ENCODE results near the gene TIMP1. TPM values are rescaled to one million over a fixed set of nuclear protein-coding genes. Genes with fewer than 3 reads are reported as not detected.

TIMP1 gene
- total RNA-seq, 4 donors from 2014 or later = 10.9 to 90.6 (median 36.7) TPM

DNA sequence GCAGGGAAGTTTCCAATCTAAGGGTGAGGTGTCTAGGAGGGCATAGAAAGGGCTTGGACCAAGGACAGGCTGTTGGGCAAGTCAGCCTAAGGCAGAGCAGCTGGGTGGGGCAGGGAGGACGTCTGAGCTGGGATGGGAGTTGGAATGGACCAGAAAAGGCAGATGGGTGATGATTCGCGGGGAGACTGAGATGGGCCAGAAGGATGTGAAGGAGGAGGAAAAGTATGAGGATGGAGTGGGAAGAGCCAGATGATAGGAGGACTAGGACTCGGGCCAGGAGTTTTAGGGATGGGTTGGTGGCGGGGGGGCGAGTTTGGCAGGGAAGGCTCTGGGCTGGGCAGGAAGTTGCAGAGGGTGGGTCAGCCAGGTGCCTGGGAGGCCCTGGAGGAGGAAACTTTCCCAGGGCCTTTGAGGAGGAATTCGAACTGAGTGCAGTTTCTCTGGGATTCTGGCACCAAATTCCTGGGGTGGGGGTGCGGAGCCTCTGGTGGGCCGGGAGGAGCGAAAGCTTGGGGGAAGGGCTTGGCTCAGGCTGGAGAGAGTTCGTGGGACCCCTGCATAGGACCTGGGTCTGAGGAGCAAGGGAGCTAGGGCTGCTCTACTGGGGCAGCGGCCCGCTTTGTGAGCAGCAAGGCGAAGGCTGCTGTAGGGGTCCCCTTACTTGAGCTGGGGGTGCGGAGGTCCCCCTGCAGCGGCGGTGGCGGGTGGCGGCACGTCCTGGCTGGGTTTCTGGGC, 8.7 kb upstream of the TIMP1 start:
- WGBS, 2 donors = 9 to 34% methylated on average over 5 to 11 of the region's 20 CpGs
- no peak for DNase-seq
- no peaks in the 10 kb centered on the region for H3K27me3 ChIP-seq
- H3K4me3 ChIP-seq = peak overlapping the region in 3 of 4 donors; percentile 3 to 51 (median 34)
- TF ChIP-seq POLR2A (IDR thresholded peaks at IDR 0.05) (no peak), CTCF (IDR thresholded peaks at IDR 0.05) (no peak)
- peaks cover 0 to 37% (median 0%) of the 10 kb centered on the region in 3 donors for H3K36me3 ChIP-seq
- H3K27ac ChIP-seq = peak overlapping the region; percentile 61 to 69 (median 66)
- H3K9me3 ChIP-seq = no peaks in the 10 kb centered on the region
- intact Hi-C loops (cut with DNase I) = no loop called here
- H3K4me1 ChIP-seq = peaks cover 0 to 19% (median 3%) of the 10 kb centered on the region in 3 donors

DNA sequence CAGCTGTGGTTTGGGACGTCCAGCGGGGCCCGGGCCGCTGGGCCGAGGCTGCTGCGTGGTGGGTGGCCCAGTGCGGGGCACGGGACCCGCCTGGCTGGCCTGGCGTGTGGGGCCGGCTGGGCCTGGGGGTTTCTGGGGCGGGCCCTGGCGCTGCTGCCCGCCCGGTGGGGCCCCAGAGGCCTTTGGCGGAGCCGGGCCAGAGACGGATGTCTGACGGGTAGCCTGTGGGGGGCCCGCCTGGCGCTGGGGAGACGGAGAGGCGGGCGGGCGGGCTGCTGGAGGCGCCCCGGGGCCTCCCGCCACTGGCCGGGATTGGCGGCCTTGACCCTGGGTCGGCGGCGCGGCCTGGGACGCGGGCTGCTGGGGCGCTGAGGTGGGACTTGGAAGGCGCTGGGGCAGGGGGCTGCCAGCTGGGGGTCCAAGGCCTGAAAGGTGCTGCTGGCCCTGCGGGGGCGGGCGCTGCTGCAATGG, 8.1 kb upstream of the TIMP1 start:
- TF ChIP-seq POLR2A (IDR thresholded peaks at IDR 0.05) (no peak), CTCF (IDR thresholded peaks at IDR 0.05) (no peak)
- H3K9me3 ChIP-seq = no peaks in the 10 kb centered on the region
- DNase-seq = no peak
- no CpG with 5 or more reads among the region's 41 CpGs for WGBS, 2 donors
- peak overlapping the region in 3 of 4 donors; percentile 3 to 51 (median 34) for H3K4me3 ChIP-seq
- H3K4me1 ChIP-seq = peaks cover 2 to 19% (median 3%) of the 10 kb centered on the region in 3 donors
- H3K27ac ChIP-seq = peak overlapping the region; percentile 61 to 69 (median 66)
- no peaks in the 10 kb centered on the region for H3K27me3 ChIP-seq
- H3K36me3 ChIP-seq = peaks cover 0 to 31% (median 0%) of the 10 kb centered on the region in 3 donors
- intact Hi-C loops (cut with DNase I) = no loop called here

GRCh38 chrX:47574547-47575301, 7.5 kb upstream of the TIMP1 start:
- Histone ChIP-seq H3K36me3 (peaks cover 0 to 25% (median 0%) of the 10 kb centered on the region in 3 donors), H3K9me3 (no peaks in the 10 kb centered on the region), H3K27ac (peak overlapping the region in 3 of 4 donors; percentile 66 to 69 (median 66)), H3K4me1 (peaks cover 3 to 24% (median 5%) of the 10 kb centered on the region in 3 donors), H3K4me3 (peak overlapping the region in 3 of 4 donors; percentile 3 to 51 (median 34)), H3K27me3 (no peaks in the 10 kb centered on the region)
- DNase-seq = no peak
- intact Hi-C loops (cut with DNase I) = no loop called here
- WGBS, 2 donors = 73 to 90% methylated on average over 2 to 12 of the region's 27 CpGs
- TF ChIP-seq CTCF (IDR thresholded peaks at IDR 0.05) (no peak), POLR2A (IDR thresholded peaks at IDR 0.05) (no peak)

DNA sequence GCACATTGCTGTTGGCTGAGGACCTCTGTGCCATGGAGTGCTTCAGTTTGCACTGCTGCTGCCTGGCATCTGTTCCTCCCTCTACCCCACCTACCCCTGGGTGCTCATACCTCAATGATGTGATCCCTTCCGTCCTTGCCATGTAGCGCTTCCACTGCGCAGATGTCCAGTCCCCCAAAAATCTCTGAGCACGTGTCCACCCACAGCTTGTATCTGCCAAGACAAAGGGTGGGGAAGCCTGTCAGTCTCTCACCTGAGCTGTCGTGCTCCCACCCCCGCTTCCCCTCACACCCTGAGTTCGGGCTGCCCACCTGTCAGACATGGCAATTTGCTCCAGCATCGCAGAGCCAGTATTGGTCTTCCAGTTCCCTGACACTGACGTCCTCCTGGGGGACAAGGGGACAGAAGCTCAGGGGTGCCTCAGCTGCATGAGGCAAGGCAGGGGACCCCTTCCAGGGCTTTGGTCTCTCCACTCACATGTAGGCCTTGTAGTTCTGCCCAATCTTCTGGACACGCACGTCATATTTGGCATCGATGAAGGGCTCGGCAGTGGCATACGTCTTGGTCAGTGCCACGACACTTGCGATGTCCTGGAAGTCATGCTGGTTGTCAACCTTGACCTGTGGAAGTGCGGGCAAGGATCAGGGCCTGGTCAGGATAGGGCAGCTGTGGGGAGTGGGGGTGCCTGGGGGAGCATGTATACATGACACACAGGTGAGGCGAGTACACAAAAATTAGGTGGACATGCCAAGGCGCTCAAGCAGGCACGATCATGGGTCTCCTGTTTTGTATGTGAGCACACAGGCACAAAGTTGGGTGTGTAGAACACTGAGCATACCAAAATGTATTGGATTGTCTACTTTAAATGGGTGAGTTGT, 6.0 kb upstream of the TIMP1 start:
- no peak for DNase-seq
- 88 to 91% methylated on average over 9 to 20 of the region's 20 CpGs for WGBS, 2 donors
- Histone ChIP-seq H3K9me3 (no peaks in the 10 kb centered on the region), H3K4me3 (no peak overlapping the region), H3K36me3 (peaks cover 0 to 9% (median 0%) of the 10 kb centered on the region in 3 donors), H3K4me1 (peaks cover 3 to 24% (median 5%) of the 10 kb centered on the region in 3 donors), H3K27ac (no peak overlapping the region), H3K27me3 (no peaks in the 10 kb centered on the region)
- intact Hi-C loops (cut with DNase I) = no loop called here
- TF ChIP-seq POLR2A (IDR thresholded peaks at IDR 0.05) = no peak
- TF ChIP-seq CTCF (IDR thresholded peaks at IDR 0.05) = no peak

Data from esophagus squamous epithelium (tissue), 5 donors.